ENCODE results near the gene ATP11A. TPM values are rescaled to one million over a fixed set of nuclear protein-coding genes. Genes with fewer than 3 reads are reported as not detected.
A peak's percentile ranks its signal among the peaks of the same experiment; 100 is the strongest.
"Not testable (repeated sequence)": the region's sequence is repeated elsewhere in the genome, so short reads cannot be mapped to it uniquely, and the experiment has no call there.

The ATP11A gene
- polyA plus RNA-seq, 4 donors = 3.2 to 79.6 (median 9.5) TPM

GRCh38 chr13:112881656-112882554 lies 192.1 kb downstream of the ATP11A start:
- Histone ChIP-seq H3K27me3 (ENCODE audit: control insufficient read depth in 3 of 3, insufficient read depth in 3 of 3, low read length in 3 of 3) (no peaks in the 10 kb centered on the region), H3K27ac (ENCODE audit: low read depth in 1 of 3, low read length in 2 of 3) (no peak overlapping the region), H3K4me1 (ENCODE audit: control insufficient read depth in 3 of 3, insufficient read depth in 2 of 3, low read depth in 1 of 3, low read length in 2 of 3) (peaks cover 0 to 4% (median 0%) of the 10 kb centered on the region in 3 donors), H3K36me3 (ENCODE audit: control insufficient read depth in 3 of 3, insufficient read depth in 2 of 3, low read depth in 1 of 3, low read length in 3 of 3) (peaks cover 0 to 78% (median 10%) of the 10 kb centered on the region in 3 donors), H3K4me3 (ENCODE audit: low read depth in 1 of 3, low read length in 3 of 3) (no peak overlapping the region), H3K9me3 (ENCODE audit: control insufficient read depth in 2 of 2, insufficient read depth in 1 of 2, low read depth in 1 of 2, low read length in 1 of 2) (no peaks in the 10 kb centered on the region)
- 91 to 93% (median 93%) methylated on average over 35 of the region's 35 CpGs for WGBS, 3 donors
- FAIRE-seq (no peak), DNase-seq (no peak)

DNA sequence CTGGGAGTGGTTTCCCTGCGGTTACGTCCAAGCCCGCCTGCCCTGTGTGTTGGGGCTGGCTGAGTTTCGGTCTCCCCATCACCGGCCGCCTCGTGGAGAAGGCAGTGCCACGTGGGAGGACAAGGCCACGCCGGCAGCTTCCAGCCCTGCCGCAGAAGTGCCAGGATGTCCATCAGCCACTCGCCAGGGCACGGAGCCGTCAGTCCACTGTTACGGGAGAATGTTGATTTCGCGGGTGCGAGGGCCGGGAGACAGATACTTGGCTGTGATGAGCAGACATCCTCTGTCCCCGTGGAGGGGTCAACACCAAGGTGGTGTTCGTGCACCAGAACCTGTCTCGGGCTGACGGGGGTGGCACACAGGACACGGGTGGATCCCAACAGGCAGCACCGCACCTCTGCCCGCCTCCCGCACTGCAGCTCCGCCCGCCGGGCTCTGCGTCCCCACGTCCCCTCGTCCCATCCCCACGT lies 192.8 kb downstream of the ATP11A start:
- Histone ChIP-seq H3K27ac (ENCODE audit: low read depth in 1 of 3, low read length in 2 of 3) (no peak overlapping the region), H3K27me3 (ENCODE audit: control insufficient read depth in 3 of 3, insufficient read depth in 3 of 3, low read length in 3 of 3) (no peaks in the 10 kb centered on the region), H3K9me3 (ENCODE audit: control insufficient read depth in 2 of 2, insufficient read depth in 1 of 2, low read depth in 1 of 2, low read length in 1 of 2) (no peaks in the 10 kb centered on the region), H3K36me3 (ENCODE audit: control insufficient read depth in 3 of 3, insufficient read depth in 2 of 3, low read depth in 1 of 3, low read length in 3 of 3) (peaks cover 0 to 77% (median 10%) of the 10 kb centered on the region in 3 donors), H3K4me3 (ENCODE audit: low read depth in 1 of 3, low read length in 3 of 3) (no peak overlapping the region), H3K4me1 (ENCODE audit: control insufficient read depth in 3 of 3, insufficient read depth in 2 of 3, low read depth in 1 of 3, low read length in 2 of 3) (peaks cover 0 to 4% (median 0%) of the 10 kb centered on the region in 3 donors)
- FAIRE-seq (no peak), DNase-seq (no peak)
- WGBS, 3 donors = 96 to 98% (median 96%) methylated on average over 25 to 34 of the region's 34 CpGs

DNA sequence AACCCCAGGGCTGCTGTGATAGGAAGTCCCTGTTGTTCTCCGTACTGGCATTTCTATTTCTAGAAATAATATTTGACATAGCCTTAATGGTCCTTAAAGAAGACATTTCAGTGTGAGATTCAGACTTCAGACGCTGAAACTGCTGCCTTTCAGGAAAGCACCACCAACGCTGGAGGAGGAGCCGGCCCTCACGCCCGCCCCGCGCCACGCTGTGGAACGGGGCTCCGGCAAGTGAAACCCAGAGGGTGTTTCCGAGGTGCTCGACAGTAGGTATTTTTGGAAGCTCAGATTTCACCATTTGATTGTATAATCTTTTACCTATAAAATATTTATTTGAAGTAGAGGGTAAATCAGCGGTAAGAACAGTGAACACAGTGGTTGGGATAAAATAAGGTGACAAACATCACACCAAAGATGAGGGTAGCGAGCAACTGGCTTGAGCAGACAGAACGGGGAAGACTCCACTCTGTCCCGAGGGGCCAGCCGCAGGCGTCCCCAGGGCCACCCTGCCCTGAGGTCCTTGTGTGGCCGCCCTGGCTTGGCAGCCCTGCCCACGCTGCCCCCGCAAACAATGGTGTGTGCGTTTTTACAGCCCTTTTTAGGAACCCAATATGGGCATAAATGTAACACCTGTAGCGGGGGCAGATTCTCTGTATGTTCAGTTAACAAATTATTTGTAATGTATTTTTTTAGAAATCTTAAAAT lies 193.6 kb downstream of the ATP11A start:
- no peaks in the 10 kb centered on the region for H3K27me3 ChIP-seq (ENCODE audit: control insufficient read depth in 3 of 3, insufficient read depth in 3 of 3, low read length in 3 of 3)
- FAIRE-seq (no peak), DNase-seq (no peak)
- WGBS, 3 donors = 93 to 95% (median 95%) methylated on average over 24 of the region's 24 CpGs
- H3K36me3 ChIP-seq (ENCODE audit: control insufficient read depth in 3 of 3, insufficient read depth in 2 of 3, low read depth in 1 of 3, low read length in 3 of 3) = peaks cover 0 to 69% (median 10%) of the 10 kb centered on the region in 3 donors
- H3K4me3 ChIP-seq (ENCODE audit: low read depth in 1 of 3, low read length in 3 of 3) = no peak overlapping the region
- H3K4me1 ChIP-seq (ENCODE audit: control insufficient read depth in 3 of 3, insufficient read depth in 2 of 3, low read depth in 1 of 3, low read length in 2 of 3) = peaks cover 0 to 4% (median 0%) of the 10 kb centered on the region in 3 donors
- no peak overlapping the region for H3K27ac ChIP-seq (ENCODE audit: low read depth in 1 of 3, low read length in 2 of 3)
- H3K9me3 ChIP-seq (ENCODE audit: control insufficient read depth in 2 of 2, insufficient read depth in 1 of 2, low read depth in 1 of 2, low read length in 1 of 2) = no peaks in the 10 kb centered on the region

- H3K27ac ChIP-seq (ENCODE audit: low read depth in 1 of 3, low read length in 2 of 3); H3K4me1 ChIP-seq (ENCODE audit: control insufficient read depth in 3 of 3, insufficient read depth in 2 of 3, low read depth in 1 of 3, low read length in 2 of 3); DNase-seq; H3K4me3 ChIP-seq (ENCODE audit: low read depth in 1 of 3, low read length in 3 of 3); H3K27me3 ChIP-seq (ENCODE audit: control insufficient read depth in 3 of 3, insufficient read depth in 3 of 3, low read length in 3 of 3); H3K9me3 ChIP-seq (ENCODE audit: control insufficient read depth in 2 of 2, insufficient read depth in 1 of 2, low read depth in 1 of 2, low read length in 1 of 2); FAIRE-seq: not testable (repeated sequence)
- peaks cover 0 to 58% (median 6%) of the 10 kb centered on the region in 3 donors for H3K36me3 ChIP-seq (ENCODE audit: control insufficient read depth in 3 of 3, insufficient read depth in 2 of 3, low read depth in 1 of 3, low read length in 3 of 3)
- WGBS, 3 donors = 91 to 95% (median 92%) methylated on average over 13 of the region's 13 CpGs
Observed at GRCh38 chr13:112884700-112885099, 194.9 kb downstream of the ATP11A start.

GRCh38 chr13:112885242-112885781 lies 195.5 kb downstream of the ATP11A start:
- H3K4me3 ChIP-seq (ENCODE audit: low read depth in 1 of 3, low read length in 3 of 3) = no peak overlapping the region
- DNase-seq (no peak), FAIRE-seq (no peak)
- H3K36me3 ChIP-seq (ENCODE audit: control insufficient read depth in 3 of 3, insufficient read depth in 2 of 3, low read depth in 1 of 3, low read length in 3 of 3) = peaks cover 0 to 52% (median 6%) of the 10 kb centered on the region in 3 donors
- WGBS, 3 donors = 84 to 86% (median 85%) methylated on average over 19 of the region's 19 CpGs
- peaks cover 0 to 4% (median 0%) of the 10 kb centered on the region in 3 donors for H3K4me1 ChIP-seq (ENCODE audit: control insufficient read depth in 3 of 3, insufficient read depth in 2 of 3, low read depth in 1 of 3, low read length in 2 of 3)
- H3K27me3 ChIP-seq (ENCODE audit: control insufficient read depth in 3 of 3, insufficient read depth in 3 of 3, low read length in 3 of 3) = no peaks in the 10 kb centered on the region
- peak overlapping the region in 1 of 3 donors; percentile 37 for H3K27ac ChIP-seq (ENCODE audit: low read depth in 1 of 3, low read length in 2 of 3)
- no peaks in the 10 kb centered on the region for H3K9me3 ChIP-seq (ENCODE audit: control insufficient read depth in 2 of 2, insufficient read depth in 1 of 2, low read depth in 1 of 2, low read length in 1 of 2)

DNA sequence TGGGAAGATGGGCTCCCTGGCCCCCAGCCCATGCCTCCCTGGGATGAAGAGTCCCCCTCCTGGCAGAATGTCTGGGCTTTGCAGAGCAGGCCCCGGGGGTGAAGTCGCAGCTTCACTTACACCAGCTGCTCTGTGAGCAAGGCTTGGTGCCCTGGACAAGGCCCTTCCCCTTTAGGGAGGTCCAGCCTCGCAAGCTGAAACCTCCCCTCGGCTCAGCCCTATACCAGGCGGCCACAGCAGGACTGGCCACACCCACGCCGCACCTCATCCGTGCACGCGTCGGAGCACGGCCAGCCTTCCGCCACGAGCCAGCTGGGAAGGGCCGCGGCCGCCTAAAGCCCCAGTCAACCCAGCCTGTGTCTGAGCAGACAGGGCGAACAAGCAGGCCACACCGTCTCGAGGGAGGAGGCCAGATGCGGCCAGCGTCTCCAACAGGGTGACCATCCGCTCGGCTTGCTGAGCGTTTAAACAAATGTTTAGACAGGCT lies 196.0 kb downstream of the ATP11A start:
- WGBS, 3 donors = 10 to 17% (median 15%) methylated on average over 25 of the region's 25 CpGs
- no peak overlapping the region for H3K4me3 ChIP-seq (ENCODE audit: low read depth in 1 of 3, low read length in 3 of 3)
- peak overlapping the region in 1 of 3 donors; percentile 39 for H3K27ac ChIP-seq (ENCODE audit: low read depth in 1 of 3, low read length in 2 of 3)

GRCh38 chr13:112887151-112887550 lies 197.3 kb downstream of the ATP11A start:
- H3K9me3 ChIP-seq (ENCODE audit: control insufficient read depth in 2 of 2, insufficient read depth in 1 of 2, low read depth in 1 of 2, low read length in 1 of 2) = no peaks in the 10 kb centered on the region
- FAIRE-seq (no peak), DNase-seq (no peak)

More for the DNA sequence above, 196.0 kb downstream of the ATP11A start:
- H3K27me3 ChIP-seq (ENCODE audit: control insufficient read depth in 3 of 3, insufficient read depth in 3 of 3, low read length in 3 of 3) = no peaks in the 10 kb centered on the region
- no peaks in the 10 kb centered on the region for H3K9me3 ChIP-seq (ENCODE audit: control insufficient read depth in 2 of 2, insufficient read depth in 1 of 2, low read depth in 1 of 2, low read length in 1 of 2)
- DNase-seq = peak; percentile 80 to 92
- H3K4me1 ChIP-seq (ENCODE audit: control insufficient read depth in 3 of 3, insufficient read depth in 2 of 3, low read depth in 1 of 3, low read length in 2 of 3) = peaks cover 0 to 4% (median 0%) of the 10 kb centered on the region in 3 donors
- no peak for FAIRE-seq
- peaks cover 0 to 47% (median 3%) of the 10 kb centered on the region in 3 donors for H3K36me3 ChIP-seq (ENCODE audit: control insufficient read depth in 3 of 3, insufficient read depth in 2 of 3, low read depth in 1 of 3, low read length in 3 of 3)

GRCh38 chr13:112887557-112887991 lies 197.7 kb downstream of the ATP11A start:
- FAIRE-seq = no peak
- no peaks in the 10 kb centered on the region for H3K27me3 ChIP-seq (ENCODE audit: control insufficient read depth in 3 of 3, insufficient read depth in 3 of 3, low read length in 3 of 3)
- no peaks in the 10 kb centered on the region for H3K9me3 ChIP-seq (ENCODE audit: control insufficient read depth in 2 of 2, insufficient read depth in 1 of 2, low read depth in 1 of 2, low read length in 1 of 2)
- WGBS, 3 donors = 37 to 76% (median 60%) methylated on average over 10 of the region's 10 CpGs
- H3K4me1 ChIP-seq (ENCODE audit: control insufficient read depth in 3 of 3, insufficient read depth in 2 of 3, low read depth in 1 of 3, low read length in 2 of 3) = peaks cover 0 to 9% (median 0%) of the 10 kb centered on the region in 3 donors
- no peak for DNase-seq
- H3K27ac ChIP-seq (ENCODE audit: low read depth in 1 of 3, low read length in 2 of 3) = no peak overlapping the region
- H3K4me3 ChIP-seq (ENCODE audit: low read depth in 1 of 3, low read length in 3 of 3) = no peak overlapping the region
- H3K36me3 ChIP-seq (ENCODE audit: control insufficient read depth in 3 of 3, insufficient read depth in 2 of 3, low read depth in 1 of 3, low read length in 3 of 3) = peaks cover 0 to 29% (median 0%) of the 10 kb centered on the region in 3 donors

More at GRCh38 chr13:112887151-112887550, 197.3 kb downstream of the ATP11A start:
- Histone ChIP-seq H3K27ac (ENCODE audit: low read depth in 1 of 3, low read length in 2 of 3) (no peak overlapping the region), H3K4me3 (ENCODE audit: low read depth in 1 of 3, low read length in 3 of 3) (no peak overlapping the region), H3K4me1 (ENCODE audit: control insufficient read depth in 3 of 3, insufficient read depth in 2 of 3, low read depth in 1 of 3, low read length in 2 of 3) (peaks cover 0 to 5% (median 0%) of the 10 kb centered on the region in 3 donors), H3K27me3 (ENCODE audit: control insufficient read depth in 3 of 3, insufficient read depth in 3 of 3, low read length in 3 of 3) (no peaks in the 10 kb centered on the region), H3K36me3 (ENCODE audit: control insufficient read depth in 3 of 3, insufficient read depth in 2 of 3, low read depth in 1 of 3, low read length in 3 of 3) (peaks cover 0 to 33% (median 0%) of the 10 kb centered on the region in 3 donors)
- WGBS, 3 donors = 63 to 88% (median 72%) methylated on average over 6 of the region's 6 CpGs

All from small intestine (tissue), 7 donors.